Gastroesophageal sphincter (tissue), 3 donors: ENCODE data around the gene UGGT1.

Source experiments
- POLR2AphosphoS5 ChIP-seq: sonication (generic); formaldehyde crosslinking; IDR thresholded peaks from one replicate; pipeline ENCODE4 v1.6.1; 2017; ENCODE audit warnings: antibody characterized with exemption
- TF ChIP-seq, protein P1 (sequence below), 4 experiments: fragments of 200-600 bp in 2 of 4; fragments of 450-650 bp in 2 of 4; sonication (generic) in 1 of 4; IDR thresholded peaks; one replicate each; pipeline ENCODE4 v1.5.1; 2017 to 2019; ENCODE audit warnings: antibody characterized with exemption in 4 of 4, mild to moderate bottlenecking in 2 of 4, moderate library complexity in 2 of 4

DNA sequence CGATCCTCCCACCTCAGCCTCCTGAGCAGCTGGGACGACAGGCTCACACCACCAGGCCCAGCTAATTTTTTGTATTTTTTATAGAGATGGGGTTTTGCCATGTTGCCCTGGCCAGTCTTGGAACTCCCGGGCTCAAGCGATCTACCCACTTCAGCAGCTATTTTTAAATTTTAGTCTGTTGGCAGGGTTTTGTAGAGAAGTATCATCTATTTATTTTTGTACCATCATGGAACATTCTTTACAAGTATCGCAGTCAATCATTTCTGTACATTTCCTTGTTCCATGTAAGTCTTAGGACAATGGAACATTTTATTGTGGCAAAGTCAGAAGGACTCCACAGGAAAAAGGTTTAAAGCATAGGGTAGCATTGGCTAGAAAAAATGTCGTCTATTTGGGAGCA, 94.6 kb downstream of the UGGT1 start:
- TF ChIP-seq, protein P1, sequence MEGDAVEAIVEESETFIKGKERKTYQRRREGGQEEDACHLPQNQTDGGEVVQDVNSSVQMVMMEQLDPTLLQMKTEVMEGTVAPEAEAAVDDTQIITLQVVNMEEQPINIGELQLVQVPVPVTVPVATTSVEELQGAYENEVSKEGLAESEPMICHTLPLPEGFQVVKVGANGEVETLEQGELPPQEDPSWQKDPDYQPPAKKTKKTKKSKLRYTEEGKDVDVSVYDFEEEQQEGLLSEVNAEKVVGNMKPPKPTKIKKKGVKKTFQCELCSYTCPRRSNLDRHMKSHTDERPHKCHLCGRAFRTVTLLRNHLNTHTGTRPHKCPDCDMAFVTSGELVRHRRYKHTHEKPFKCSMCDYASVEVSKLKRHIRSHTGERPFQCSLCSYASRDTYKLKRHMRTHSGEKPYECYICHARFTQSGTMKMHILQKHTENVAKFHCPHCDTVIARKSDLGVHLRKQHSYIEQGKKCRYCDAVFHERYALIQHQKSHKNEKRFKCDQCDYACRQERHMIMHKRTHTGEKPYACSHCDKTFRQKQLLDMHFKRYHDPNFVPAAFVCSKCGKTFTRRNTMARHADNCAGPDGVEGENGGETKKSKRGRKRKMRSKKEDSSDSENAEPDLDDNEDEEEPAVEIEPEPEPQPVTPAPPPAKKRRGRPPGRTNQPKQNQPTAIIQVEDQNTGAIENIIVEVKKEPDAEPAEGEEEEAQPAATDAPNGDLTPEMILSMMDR (IDR thresholded peaks at IDR 0.05): no peak
- no peak for TF ChIP-seq POLR2AphosphoS5
